ENCODE data around the gene RPP30.
A peak's percentile ranks its signal among the peaks of the same experiment; 100 is the strongest.
"Not testable (repeated sequence)": the region's sequence is repeated elsewhere in the genome, so short reads cannot be mapped to it uniquely, and the experiment has no call there.

Gene RPP30

DNA sequence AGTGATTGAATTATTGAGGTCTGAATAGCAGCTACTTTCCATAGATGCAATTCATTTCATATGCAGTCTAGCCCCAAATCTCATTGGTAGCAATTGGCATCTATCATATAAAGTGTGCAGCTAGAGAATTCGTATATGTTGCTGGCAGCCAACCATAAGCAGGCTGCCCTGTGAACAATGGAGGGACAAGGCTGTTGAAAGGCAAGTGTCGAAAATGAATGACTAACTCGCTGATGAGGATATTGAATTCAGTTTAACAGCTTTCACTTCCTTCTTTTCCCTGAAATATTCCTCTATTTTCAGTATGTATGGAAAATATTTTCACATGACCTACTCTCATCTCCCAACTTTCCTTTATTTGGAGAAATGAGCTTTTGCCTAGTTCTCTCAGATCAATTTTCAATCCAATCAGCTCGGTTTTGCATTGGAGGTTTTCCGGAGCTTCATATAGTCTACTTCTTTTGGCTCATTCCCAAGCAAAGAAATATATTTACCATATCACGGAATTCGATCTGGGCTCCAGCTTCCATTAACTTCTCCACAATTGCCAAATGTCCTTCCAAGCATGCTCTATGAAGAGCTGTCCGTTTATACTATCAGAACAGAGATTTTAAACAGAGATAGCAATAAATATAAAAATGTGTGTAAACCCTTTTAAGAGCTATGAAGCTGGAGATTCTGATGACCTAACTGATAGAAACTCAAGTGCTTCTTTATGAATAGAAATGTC lies 45.6 kb downstream of the RPP30 start:
- DNase-seq (ENCODE audit: low spot score), result no peak

DNA sequence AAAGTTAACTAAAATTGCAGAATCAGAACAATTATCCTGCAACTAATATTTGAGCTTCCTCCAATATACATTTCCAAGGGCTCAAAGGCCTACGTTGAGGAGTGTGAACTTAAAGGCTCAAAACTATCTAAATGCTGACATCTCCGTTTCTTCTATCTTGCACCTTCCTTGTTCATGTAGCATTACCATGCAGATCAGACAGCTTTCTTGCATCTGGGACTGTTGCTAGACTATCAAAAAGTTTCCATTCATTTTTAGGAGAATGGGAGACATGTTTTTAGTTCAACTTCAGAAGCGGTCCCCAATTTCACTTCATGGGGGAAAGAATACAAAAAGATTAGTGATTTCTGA lies 46.2 kb downstream of the RPP30 start:
- DNase-seq (ENCODE audit: low spot score), result no peak

DNA sequence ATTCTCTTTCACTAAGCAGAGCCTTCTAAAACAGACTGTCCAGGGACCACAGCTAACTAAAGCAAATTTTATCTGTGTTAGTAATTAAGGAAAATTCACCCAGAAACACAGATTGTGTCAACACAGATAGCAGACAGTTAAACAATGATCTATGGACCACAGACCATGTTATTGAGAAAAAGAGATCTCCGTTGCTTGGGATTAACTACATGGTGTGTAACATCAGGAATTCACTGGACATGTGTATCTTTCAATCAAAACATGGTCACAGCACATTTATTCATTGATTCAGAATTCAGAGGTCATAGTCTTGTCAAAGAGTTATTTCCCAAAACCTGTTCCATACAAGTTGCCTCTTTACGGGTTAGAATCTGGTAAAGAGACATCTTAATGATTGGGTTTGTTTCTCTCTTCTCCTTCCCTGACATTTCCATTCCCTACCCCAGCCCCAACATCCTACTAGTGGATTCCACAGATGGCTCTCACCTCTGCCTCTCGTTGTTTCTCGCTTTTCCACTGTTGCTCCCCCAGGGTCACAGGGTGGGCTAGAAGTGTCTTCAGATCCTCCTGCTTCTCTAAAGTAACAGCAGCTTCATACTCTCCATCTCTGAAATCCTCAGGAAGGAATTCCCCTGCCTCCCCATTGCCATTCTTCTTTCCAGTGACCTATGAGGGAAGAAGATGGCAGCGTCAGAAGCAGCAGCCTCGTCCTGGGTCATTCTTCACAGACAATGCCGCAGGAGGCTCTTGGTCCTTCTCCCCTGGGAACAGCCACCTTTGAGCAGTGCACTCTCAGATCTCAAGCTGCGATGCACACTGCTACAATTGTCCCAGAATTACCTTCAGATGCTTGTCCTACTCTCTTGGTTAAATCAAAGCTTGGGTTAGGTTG lies 48.2 kb downstream of the RPP30 start:
- no peak for DNase-seq (ENCODE audit: low spot score)

DNA sequence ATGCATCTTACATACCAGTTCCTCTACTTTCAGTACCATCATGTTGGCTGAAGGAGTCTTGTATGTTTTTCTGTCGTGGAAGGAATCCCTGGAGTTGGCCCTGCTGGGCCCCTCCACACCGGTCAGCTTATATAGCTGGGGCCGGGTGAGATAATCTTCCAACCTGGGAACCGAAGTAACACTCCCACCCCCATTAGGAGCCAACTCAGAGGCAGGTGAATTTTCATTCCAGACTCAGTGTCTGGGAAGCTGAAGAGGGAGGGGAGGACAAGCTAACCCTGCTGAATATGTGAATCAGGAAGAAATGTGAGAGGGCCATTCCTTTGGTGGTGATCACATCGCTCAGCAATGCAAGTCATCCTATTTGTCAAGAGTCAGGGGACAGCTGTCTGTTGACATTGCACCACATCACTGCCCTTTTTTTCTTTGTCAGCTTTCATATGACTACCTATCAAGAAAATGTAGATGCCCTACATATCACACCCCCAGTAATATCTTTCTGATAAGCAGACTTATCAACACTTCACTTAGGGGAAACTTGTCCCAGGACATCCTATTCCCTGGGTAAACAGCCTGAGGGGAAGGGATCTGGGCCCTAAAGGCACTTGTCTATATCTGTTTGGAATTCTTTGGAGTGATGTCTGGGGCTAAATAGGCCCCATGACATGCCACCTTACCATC lies 49.4 kb downstream of the RPP30 start, which contains the start of gene ANKRD1:
TSS of gene ANKRD1 (minus strand) at position 102 of the 681 bp plus-strand sequence. CDS start at position 42, 60 bp downstream.
- peak; percentile 6 for DNase-seq (ENCODE audit: low spot score)

DNA sequence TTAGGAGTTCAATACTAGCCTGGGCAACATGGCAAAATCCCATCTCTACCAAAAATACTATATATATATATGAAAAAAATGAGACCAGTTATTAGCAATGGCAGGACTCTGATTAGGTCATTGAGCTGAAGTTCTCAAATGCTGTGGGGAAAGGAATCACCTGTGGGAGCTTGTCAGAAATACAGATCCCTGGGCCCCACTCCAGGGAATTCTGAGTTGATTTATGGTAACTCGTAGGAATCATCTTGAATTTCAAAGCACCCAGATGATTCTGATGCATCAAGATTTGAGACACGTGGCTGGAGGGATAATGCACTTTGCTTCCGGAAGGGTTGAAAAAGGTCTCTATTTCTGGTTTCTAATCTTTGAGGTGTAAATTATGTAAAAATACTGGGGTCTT lies 50.1 kb downstream of the RPP30 start:
- no peak for DNase-seq (ENCODE audit: low spot score)

DNA sequence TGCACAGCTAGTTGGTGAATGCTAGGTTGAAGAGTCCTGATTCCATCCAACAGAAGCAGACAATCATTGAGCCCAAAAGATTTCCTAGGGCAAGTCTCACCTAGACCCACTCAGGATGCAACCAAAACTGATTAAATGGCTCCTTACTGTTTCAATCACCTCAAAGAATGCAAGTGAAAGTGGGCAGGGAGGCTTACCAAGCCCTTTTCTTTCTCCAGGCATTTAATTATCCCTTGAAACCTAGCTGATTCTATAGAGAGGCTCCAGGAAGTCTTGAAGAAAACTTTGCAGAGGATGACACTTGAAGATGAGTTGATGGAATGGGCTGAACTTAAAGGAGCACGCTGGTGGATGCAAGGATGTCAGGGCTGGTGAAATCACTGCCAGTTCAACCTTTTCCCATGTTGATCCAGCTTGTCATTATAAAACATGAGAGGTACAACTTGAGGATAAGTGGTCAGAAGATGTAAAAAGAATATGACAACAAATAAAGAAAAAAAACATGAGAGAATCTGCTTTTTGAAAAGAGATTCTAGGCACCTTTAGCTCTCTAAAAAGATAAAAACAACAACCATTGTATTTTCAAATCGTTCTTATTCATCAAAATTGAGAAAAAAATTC lies 51.4 kb downstream of the RPP30 start:
- DNase-seq (ENCODE audit: low spot score), result no peak

DNA sequence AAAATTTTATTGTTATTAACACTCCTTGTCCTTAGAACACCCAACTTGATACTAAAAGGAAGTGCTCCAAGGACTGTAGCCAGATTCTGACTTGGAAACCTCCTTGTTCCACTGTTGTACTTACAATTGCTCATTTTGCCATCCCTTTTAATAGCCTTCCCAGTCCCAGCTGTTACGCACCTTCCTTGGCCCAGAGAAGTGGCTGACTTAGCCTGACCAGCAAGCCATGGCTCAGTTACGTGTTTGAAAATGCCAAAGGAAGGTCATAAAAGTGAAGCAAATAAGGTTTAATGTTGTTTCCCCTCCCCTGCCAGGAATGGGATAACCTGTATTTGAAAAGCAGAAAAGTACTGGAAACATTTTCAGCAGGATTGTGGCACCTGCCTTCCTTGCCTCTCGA lies 52.8 kb downstream of the RPP30 start:
- no peak for DNase-seq (ENCODE audit: low spot score)

DNA sequence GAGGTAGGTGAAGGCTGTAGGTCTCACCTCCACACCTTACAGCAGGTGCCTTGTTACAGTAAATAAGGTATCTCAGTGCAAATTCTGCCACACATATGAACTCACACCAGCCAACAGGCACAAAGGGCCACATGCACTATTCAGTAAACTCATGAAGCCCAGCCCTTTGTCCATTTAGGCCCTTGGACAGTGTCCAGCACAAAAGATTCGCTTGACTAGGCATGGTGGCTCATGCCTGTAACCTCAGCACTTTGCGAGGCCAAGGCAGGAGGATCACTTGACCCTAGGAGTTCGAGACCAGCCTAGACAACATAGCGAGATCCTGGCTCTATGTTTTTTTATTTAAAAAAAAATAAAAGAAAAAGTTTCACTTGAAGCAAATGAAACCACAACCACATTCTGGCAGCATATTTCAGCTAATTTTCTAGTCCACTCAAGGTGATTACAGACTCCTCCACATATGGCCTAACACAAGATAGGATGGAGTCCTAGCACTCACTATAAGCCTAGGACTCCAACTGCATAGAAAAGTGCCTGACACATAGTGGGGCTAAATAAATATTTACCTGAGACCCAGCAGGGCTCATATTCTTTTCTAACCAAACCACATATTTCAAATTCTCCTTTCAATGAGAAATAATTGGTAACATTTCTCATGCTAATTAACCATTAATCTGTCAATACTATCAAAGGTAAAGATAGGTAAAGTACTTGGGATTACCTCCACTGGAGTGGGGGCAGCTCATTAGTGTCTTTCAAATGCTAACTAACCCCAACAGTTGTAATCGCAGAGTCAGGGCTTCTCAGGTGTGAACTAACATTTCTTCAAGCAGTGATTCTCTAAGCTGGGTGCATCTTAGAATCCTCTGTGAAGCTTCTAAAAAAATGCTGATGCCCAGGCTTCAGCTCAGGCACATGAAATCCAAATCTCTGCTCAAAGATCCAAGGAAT lies 53.6 kb downstream of the RPP30 start:
- DNase-seq (ENCODE audit: low spot score), result no peak

DNA sequence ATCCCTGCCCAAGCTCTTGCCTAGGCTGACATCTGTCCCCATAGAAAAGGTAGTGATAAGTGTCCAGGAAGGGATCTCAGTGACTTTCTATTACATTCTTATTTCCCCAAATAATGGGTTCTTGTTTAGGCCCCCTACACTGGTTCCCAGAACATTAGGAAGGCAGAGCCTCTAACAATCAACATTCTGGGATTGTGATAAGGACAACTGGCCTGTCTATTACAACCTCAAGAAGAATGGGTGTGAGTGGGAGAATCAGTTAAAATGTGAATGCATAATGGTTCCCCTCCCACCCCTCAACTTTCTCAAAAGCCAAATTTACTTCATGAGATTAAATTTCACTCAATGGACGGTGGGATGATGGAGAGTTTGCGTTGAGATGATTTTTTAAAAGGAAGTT lies 55.5 kb downstream of the RPP30 start:
- DNase-seq (ENCODE audit: low spot score), result no peak

DNA sequence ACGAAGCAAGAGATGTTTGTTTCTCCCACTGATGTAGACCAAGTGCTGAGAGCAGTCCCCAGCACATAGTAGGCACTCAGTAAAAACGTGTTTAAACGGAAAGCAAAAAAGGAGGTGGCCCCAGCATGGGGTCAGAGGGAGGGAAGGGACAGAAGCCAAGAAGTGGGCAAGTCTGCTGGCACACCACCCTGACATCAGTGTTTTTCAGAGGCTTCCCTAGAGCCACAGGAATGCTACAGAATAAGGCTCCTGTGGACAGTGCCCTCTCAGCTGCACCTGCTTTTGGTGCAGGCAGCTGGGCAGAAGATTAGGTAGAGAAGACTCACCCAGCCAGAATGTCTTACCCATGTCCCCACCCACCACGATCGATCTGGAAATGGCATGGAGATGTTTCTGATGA lies 57.4 kb downstream of the RPP30 start:
- DNase-seq (ENCODE audit: low spot score), result no peak

DNA sequence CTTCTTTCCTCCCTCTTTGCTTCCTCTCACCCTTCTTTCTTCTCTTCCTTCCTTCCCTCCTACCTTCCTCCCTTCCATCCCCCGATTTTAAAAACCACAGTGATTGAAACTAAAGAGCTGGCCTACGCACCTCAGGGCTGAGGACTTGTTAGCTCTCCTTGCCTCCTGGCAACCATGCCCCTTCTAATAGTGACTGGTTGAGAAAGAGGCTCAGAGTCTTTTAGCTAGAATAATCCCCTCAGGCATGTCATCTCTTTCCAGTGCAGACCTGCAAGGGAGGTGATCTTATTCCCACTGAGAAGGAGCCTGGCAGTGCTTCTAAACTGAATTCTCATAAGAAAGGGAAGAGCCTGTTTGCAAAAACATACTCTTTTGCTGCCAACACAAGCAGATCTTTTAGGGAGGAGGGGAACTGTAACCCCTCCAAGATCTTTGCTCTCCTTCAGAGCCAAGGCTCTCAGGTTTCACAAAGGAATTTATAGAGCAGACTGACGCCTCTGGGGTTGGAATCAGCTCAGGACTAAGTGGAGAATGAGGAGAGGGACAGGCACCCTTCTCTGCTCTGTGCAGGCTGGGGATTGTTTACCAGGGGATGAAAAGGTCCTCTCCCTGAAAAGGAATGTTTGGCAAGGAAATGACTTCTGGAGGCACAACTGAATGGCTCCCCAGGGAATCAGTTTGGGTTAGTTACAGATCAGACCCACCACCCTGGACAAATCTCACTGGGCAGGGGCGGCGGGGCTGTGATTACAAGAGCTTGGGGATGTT lies 58.5 kb downstream of the RPP30 start:
- DNase-seq (ENCODE audit: low spot score), result peak; percentile 24

DNA sequence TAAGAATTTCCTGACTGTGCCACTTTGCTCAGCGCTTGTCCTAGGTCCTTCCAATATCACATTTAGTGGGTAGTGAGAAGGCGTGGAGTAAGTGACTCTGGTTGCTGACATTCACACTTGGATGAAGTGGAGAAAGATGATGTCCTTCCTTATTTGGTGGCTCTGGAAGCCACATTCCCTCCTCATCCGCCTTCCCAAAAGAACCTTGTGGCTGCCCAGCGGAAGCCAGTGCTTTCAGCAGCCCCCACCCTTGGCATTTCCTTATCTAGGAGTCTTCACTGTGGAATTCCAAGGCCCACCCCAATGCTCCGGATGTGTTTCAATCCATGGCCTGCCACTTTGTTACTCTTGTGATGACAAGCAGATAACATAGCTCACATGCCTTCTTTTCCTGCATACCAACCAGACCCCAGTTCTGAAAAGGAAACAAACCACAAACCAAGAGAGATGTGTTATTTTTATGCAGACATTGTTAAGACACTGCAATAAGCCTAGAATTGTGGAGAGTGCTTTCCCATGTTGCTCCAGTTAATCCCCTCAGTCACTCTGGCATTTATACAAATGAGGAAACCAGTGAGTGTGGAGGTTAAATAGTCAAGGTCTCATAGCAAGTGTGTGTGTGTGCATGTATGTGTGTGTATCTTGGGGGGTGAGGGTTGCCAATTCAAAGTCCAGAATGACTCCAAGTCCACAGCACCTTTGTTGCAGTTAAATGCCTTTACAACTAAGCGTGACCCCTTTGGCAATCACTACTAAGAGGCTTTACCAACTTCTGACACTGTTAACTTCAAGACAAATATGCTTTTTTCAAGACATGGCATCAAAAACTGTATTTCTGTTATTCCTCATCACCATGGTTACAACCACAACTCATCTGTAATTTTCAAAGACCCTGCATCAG lies 59.4 kb downstream of the RPP30 start:
- peak; percentile 34 for DNase-seq (ENCODE audit: low spot score)

DNA sequence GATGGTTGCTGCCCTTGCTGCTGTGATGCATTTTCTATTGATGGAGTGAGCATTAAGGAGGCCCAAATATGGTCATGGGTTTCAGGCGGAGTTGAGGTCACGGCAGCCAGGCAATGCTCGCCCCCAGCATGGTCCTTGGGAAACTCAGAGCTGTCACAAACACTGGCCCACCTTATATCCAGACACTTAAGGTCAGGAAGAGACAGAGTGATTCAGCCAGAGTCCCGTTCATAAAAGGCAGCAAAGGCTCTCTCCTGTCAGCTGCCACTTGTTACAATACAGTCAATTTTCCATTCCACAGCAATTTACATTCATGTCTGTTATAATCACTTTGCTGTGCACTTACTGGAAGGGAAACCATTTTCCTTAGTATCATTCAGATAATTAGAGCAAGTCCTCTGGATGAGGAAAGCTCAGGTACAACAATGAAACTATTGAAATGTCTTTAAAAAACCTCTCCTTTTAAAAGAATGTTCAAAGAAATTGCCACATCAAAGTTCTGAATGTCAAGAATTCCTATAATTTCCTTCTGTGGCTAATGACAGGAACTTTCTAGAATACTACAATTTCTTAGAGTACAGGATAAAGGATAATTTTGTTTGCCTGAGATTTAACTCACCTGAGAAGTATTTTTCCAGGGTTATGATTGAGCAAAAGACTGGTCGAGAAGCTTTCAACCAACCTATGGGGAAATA lies 64.0 kb downstream of the RPP30 start:
- peak; percentile 19 for DNase-seq (ENCODE audit: low spot score)

DNA sequence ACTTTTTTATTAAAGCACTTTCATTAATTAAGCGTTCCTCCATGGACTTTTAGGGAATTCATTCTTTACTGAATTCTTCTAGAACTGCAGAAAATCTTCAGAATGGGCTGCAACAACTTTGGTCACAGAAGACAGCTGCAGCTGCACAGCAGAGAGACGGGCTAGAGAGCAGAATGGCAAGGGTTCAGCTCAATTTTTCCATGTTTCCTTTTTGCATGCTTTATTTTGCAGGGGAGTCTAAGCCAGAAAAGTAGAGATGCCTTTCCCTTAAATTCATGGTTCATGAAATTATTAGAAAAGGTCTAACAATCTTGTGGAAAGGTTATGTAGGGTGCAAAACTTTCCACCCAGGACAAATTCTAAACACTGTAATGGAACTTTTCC lies 64.5 kb downstream of the RPP30 start:
- no peak for DNase-seq (ENCODE audit: low spot score)

DNA sequence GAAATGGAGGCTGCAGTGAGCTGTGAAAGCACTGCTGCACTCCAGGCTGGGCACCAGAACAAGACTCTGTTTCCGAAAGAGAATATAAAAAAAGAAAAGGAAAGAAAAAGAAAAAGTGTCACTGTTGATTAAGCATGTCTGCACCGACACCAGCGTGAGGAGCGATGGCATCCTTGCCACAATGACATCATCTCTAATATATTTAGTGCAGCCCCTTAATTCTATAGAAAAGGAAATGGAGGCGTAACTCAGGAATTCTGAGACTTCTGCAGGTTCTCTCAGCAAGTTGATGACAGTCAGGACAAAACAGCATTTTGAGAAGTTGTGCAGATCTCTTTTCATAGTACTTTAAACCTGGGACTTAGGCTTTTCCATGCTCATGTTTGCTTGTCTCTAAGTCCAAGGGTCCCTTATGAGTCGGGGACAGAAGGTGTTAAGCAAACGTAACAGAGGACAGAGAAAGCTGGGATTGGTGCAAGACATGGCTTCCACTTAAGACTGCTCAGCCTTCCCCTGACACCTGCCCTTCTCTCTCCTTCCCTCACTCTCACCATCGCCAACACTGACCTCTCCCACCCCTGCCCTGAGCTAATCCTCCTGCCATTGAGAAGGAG lies 66.0 kb downstream of the RPP30 start:
- no peak for DNase-seq (ENCODE audit: low spot score)

DNA sequence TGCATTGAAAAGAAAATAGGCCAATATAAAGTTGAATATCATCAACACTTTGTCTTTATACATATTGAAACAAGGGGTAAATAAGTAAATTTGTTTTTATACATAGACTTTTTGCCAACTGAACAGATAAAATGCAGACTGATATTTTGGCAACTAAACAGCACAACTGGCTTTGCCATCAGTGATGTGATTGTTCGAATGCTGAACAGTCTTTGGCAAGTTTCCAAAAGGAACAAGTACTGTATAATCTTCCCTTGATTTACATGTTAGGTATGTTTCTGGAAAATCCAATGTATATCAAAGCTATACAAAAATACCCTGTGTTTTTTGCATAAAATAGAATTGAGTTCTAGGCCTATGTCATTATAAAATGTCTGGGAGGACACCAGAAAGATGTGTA lies 67.3 kb downstream of the RPP30 start:
- no peak for DNase-seq (ENCODE audit: low spot score)

DNA sequence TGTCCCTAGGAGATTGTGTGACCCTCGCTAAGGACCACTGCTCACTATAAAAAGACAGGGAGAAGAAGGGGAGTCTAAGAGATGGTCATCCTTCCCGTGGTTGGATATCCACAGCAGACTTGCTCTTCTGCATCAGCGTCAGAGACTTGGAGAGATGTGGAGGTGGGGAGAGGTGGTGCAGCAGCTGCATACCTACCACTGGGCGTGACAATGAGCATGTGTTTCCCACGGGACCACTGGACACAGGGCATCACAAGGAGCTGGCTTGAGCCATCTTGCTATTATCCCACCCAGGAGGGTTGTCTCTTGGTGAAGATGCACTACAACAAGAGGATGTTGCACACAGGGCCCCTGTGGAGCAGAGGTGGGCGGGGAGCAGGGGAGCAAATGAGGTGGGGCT lies 67.9 kb downstream of the RPP30 start:
- DNase-seq (ENCODE audit: low spot score), result no peak

DNA sequence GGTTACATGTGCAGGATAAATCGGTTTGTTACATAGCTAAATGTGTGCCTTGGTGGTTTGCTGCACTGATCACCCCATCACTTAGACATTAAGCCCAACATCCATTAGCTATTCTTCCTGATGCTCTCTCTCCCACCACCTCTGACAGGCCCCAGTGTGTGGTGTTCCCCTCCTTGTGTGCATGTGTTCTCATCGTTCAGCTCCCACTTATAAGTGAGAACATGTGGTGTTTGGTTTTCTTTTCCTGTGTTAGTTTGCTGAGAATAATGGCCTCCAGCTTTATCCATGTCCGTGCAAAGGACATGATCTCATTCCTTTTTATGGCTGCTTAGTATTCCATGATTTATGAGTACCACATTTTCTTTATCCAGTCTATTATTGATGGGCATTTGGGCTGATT lies 71.2 kb downstream of the RPP30 start:
- DNase-seq (ENCODE audit: low spot score), result not testable (repeated sequence)

Data from COLO829 (cell line).